ENCODE measurements around the gene BLNK.

DNA sequence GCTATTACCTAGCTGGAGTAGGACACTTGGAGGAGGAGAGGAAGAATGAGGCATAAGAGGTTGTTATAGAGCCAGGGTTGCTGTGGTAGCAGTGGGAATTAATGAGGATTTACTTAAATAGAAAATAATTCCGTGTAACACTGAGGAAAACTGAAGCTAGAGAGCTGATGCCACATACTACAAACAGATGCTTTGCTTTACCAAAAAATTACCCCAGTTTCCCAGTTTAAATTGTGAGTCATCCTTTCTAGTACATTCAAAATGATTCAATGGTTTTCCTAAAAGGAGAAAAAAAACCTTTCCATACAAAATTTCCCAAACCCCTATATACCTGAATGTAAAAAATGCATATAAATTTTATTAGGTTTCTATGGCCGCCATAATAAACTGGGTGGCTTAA lies 82.9 kb downstream of the BLNK start:
- TF ChIP-seq, protein P1, sequence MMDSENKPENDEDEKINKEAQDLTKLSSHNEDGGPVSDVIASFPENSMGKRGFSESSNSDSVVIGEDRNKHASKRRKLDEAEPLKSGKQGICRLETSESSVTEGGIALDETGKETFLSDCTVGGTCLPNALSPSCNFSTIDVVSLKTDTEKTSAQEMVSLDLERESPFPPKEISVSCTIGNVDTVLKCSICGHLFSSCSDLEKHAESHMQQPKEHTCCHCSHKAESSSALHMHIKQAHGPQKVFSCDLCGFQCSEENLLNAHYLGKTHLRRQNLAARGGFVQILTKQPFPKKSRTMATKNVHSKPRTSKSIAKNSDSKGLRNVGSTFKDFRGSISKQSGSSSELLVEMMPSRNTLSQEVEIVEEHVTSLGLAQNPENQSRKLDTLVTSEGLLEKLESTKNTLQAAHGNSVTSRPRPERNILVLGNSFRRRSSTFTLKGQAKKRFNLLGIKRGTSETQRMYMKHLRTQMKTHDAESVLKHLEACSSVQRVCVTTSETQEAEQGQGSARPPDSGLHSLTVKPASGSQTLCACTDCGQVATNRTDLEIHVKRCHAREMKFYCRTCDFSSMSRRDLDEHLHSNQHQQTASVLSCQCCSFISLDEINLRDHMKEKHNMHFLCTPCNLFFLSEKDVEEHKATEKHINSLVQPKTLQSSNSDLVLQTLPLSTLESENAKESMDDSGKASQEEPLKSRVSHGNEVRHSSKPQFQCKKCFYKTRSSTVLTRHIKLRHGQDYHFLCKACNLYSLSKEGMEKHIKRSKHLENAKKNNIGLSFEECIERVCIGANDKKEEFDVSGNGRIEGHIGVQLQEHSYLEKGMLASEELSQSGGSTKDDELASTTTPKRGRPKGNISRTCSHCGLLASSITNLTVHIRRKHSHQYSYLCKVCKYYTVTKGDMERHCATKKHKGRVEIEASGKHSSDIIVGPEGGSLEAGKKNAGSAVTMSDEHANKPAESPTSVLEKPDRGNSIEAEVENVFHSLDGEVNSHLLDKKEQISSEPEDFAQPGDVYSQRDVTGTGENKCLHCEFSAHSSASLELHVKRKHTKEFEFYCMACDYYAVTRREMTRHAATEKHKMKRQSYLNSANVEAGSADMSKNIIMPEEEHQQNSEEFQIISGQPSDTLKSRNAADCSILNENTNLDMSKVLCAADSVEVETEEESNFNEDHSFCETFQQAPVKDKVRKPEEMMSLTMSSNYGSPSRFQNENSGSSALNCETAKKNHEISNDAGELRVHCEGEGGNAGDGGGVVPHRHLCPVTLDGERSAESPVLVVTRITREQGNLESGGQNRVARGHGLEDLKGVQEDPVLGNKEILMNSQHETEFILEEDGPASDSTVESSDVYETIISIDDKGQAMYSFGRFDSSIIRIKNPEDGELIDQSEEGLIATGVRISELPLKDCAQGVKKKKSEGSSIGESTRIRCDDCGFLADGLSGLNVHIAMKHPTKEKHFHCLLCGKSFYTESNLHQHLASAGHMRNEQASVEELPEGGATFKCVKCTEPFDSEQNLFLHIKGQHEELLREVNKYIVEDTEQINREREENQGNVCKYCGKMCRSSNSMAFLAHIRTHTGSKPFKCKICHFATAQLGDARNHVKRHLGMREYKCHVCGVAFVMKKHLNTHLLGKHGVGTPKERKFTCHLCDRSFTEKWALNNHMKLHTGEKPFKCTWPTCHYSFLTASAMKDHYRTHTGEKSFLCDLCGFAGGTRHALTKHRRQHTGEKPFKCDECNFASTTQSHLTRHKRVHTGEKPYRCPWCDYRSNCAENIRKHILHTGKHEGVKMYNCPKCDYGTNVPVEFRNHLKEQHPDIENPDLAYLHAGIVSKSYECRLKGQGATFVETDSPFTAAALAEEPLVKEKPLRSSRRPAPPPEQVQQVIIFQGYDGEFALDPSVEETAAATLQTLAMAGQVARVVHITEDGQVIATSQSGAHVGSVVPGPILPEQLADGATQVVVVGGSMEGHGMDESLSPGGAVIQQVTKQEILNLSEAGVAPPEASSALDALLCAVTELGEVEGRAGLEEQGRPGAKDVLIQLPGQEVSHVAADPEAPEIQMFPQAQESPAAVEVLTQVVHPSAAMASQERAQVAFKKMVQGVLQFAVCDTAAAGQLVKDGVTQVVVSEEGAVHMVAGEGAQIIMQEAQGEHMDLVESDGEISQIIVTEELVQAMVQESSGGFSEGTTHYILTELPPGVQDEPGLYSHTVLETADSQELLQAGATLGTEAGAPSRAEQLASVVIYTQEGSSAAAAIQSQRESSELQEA (CRISPR knock-in tag; IDR thresholded peaks at IDR 0.05; ENCODE audit: not compliant biosample characterization): no peak
- TF ChIP-seq, protein P2, sequence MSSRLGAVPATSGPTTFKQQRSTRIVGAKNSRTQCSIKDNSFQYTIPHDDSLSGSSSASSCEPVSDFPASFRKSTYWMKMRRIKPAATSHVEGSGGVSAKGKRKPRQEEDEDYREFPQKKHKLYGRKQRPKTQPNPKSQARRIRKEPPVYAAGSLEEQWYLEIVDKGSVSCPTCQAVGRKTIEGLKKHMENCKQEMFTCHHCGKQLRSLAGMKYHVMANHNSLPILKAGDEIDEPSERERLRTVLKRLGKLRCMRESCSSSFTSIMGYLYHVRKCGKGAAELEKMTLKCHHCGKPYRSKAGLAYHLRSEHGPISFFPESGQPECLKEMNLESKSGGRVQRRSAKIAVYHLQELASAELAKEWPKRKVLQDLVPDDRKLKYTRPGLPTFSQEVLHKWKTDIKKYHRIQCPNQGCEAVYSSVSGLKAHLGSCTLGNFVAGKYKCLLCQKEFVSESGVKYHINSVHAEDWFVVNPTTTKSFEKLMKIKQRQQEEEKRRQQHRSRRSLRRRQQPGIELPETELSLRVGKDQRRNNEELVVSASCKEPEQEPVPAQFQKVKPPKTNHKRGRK (CRISPR knock-in tag; IDR thresholded peaks at IDR 0.05): no peak
- no peak for TF ChIP-seq ZNF652 (CRISPR knock-in tag; IDR thresholded peaks at IDR 0.05; ENCODE audit: borderline replicate concordance, low read depth)
- no peak for TF ChIP-seq CHD4 (IDR thresholded peaks at IDR 0.05; ENCODE audit: borderline replicate concordance, low read length)
